GM12875 (cell line): ENCODE data around the gene MYZAP.

ENCODE experiments used
- H3K4me3 ChIP-seq: one replicate; pipeline ENCODE4 v1.5.1; 2011; ENCODE audit warnings: low read depth, low read length, control low read depth
- TF ChIP-seq, protein P1 (sequence below): IDR thresholded peaks from 2 replicates; pipeline ENCODE4 v1.5.1; 2011; ENCODE audit warnings: low read depth, mild to moderate bottlenecking, control low read depth, inconsistent platforms, low read length, moderate library complexity, borderline replicate concordance; ENCODE audit not compliant: insufficient read depth

Gene MYZAP

DNA sequence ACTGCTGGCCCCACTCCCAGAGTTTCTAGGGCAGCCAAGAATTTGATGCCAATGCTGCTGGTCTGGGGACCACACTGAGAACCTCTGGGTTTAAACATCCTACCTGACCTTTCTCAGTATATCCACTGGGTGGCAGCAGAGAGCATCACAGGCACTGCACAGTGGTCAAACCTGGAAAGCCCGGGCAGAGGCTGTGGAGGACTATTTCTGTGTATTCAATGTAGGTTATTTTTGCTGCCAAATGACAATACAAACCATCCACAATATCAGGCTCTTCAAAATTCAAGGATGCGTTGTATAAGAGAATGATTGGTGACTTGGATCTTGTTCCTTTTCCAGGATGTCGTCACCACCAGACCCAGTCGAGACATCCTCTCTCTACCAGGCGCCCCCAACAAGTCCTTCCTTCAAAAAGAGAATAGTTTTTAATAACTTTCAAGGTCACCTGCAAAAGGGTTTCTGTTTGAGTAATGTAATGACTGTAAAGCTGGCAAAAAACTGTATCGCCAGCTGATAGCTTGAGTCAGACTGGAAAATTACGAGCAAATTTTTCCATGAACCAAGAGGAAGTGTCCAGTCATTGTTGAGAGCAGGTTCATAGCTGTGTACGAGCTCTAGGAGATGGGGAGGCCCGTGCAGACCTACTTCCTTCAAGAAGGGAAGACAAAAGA lies 30.5 kb upstream of the MYZAP start:
- TF ChIP-seq, protein P1, sequence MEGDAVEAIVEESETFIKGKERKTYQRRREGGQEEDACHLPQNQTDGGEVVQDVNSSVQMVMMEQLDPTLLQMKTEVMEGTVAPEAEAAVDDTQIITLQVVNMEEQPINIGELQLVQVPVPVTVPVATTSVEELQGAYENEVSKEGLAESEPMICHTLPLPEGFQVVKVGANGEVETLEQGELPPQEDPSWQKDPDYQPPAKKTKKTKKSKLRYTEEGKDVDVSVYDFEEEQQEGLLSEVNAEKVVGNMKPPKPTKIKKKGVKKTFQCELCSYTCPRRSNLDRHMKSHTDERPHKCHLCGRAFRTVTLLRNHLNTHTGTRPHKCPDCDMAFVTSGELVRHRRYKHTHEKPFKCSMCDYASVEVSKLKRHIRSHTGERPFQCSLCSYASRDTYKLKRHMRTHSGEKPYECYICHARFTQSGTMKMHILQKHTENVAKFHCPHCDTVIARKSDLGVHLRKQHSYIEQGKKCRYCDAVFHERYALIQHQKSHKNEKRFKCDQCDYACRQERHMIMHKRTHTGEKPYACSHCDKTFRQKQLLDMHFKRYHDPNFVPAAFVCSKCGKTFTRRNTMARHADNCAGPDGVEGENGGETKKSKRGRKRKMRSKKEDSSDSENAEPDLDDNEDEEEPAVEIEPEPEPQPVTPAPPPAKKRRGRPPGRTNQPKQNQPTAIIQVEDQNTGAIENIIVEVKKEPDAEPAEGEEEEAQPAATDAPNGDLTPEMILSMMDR, result peak; percentile 81
- no peak overlapping the region for H3K4me3 ChIP-seq

DNA sequence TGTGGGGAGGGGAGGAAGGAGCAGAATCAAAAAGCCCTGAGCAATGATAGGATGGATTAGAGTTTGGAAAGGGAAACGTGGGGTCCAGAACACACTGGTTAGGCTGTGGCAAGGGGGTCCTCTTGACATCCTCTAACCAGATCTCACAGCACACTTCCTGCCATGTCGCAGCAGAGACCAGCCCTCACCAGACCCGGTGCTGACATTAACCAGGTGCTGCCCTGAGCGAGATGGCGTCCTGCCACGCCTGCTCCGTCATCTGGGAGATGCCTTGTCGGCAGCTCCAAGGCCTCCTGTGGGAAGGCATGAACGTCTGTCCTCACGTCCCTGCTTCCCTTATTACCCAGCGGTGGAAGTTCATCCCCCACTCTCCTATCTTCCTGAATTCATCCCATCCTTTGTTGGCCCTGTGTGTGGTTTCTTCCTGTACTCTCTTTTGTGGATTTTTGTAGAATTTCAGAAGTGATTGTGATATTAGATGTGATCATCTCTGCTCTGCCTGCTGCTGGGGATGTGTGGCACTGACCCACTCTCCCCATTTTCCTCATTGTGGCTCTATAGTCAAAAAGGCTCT lies 29.4 kb upstream of the MYZAP start:
- TF ChIP-seq, protein P1, result no peak
- H3K4me3 ChIP-seq, result no peak overlapping the region

DNA sequence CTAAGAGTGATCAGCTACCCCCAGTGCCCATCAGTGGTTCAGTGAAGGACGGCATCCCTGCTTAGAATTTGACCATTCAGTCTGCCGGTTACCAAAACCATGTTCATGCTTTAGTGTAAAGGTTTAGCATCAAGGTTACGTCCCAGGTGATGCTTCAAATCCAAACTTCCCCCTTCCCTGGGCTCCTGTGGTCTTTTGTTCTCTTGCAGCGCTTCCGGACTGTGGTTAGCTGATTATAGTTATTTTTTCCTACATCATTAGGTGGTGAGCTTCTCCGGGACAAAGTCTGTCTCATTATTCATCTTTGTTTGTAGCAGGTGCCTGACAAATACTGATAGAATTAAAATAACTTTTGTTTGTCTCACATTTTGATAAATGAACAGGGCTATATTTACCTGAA lies 28.3 kb upstream of the MYZAP start:
- TF ChIP-seq, protein P1, result no peak

DNA sequence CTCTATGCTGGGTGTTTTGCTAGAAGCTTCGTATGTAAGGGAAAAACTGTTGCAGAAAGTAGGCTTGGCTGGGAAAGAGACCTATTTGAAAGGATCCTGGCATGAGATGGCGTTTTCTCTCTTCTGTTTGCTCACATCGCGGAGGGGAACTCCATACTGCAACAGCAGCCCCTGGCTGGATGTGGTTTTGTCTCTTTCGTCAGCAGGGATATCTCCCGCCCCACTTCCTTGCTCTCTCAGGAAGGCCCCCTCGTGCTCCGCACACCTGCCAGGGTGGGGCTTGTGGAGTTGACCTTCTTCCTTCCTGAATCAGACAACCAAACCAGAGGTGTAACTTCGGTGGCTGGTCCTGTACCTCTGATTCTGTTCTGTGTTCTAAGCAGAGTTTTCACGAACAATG lies 26.4 kb upstream of the MYZAP start:
- no peak overlapping the region for H3K4me3 ChIP-seq
- TF ChIP-seq, protein P1, result no peak

More for the DNA sequence above, 28.3 kb upstream of the MYZAP start:
- no peak overlapping the region for H3K4me3 ChIP-seq

DNA sequence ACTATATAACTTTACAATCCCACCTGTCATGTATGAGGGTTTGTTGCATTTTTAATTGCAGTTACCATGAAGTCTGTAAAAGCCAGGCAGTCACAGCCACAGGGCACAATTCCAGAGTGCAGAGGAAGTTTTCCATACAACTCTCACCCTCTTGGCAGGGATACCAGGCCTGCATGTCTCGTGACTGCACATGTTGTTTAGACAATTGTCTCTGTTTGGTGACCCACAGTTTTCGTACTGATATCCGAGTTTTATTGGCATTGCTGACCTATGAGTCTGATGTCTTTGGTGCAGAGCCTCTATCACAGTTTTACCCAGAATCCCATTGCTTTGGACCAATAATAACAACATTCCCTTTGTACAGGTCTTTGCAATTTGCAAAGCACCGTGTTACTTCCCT lies 24.9 kb upstream of the MYZAP start:
- TF ChIP-seq, protein P1, result no peak
- no peak overlapping the region for H3K4me3 ChIP-seq

DNA sequence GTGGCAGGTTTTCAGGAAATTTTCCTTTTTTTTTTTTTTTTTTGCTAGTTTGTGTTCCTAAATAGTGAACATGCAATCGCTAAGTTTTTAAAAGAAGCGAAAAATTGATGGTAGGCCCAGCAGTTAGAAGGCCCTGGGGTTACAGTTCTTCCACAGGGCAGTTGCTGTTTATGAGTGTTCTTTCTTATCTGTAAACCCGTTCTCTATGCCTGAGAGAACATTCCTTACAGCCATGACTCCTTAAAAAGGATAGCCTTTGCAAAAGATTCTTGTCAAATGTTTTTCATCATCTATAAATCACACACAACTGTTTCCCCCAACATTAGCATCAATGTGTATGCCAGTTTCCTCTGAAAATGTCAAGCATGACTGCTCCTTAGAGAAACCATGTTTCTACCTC lies 23.8 kb upstream of the MYZAP start:
- no peak overlapping the region for H3K4me3 ChIP-seq
- TF ChIP-seq, protein P1, result no peak

DNA sequence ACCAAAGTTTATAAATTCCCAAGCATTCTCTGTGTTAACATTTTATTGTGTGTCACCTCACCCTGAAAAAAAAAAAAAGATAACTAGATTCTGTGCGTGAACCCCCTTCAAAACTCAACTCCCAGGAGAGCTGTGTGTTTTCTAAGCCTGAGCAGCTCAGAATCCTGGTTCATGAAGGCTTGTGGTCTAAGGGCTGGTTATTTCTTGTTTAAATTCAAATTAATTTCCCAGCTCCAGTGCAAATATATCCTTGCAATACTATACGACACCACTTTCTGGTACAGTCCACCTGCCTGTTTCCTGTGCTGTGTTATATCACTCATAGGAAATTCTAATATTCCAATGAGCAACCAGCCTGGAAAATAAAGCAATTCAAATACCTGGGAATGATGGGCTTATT lies 23.4 kb upstream of the MYZAP start:
- no peak overlapping the region for H3K4me3 ChIP-seq
- TF ChIP-seq, protein P1, result no peak
